ENCODE measurements around the gene TNS3.
"Not testable (repeated sequence)": the region's sequence is repeated elsewhere in the genome, so short reads cannot be mapped to it uniquely, and the experiment has no call there.

TNS3 gene

GRCh38 chr7:47268851-47269836, 312.8 kb downstream of the TNS3 start:
- no peak for TF ChIP-seq CTCF (IDR thresholded peaks at IDR 0.05; ENCODE audit: low read depth, low read length)
- no peak for DNase-seq (ENCODE audit: extremely low read depth, low read depth)

GRCh38 chr7:47267346-47267745, 314.6 kb downstream of the TNS3 start:
- DNase-seq (ENCODE audit: extremely low read depth, low read depth), result no peak

GRCh38 chr7:47266799-47267198, 315.1 kb downstream of the TNS3 start:
- TF ChIP-seq CTCF (IDR thresholded peaks at IDR 0.05; ENCODE audit: low read depth, low read length), result no peak
- DNase-seq (ENCODE audit: extremely low read depth, low read depth), result no peak

More at GRCh38 chr7:47267346-47267745, 314.6 kb downstream of the TNS3 start:
- no peak for TF ChIP-seq CTCF (IDR thresholded peaks at IDR 0.05; ENCODE audit: low read depth, low read length)

GRCh38 chr7:47266131-47266706, 315.7 kb downstream of the TNS3 start:
- DNase-seq (ENCODE audit: extremely low read depth, low read depth), result peak; percentile 30
- TF ChIP-seq CTCF (IDR thresholded peaks at IDR 0.05; ENCODE audit: low read depth, low read length), result peak; percentile 88

GRCh38 chr7:47265621-47266020, 316.3 kb downstream of the TNS3 start:
- no peak for DNase-seq (ENCODE audit: extremely low read depth, low read depth)
- TF ChIP-seq CTCF (IDR thresholded peaks at IDR 0.05; ENCODE audit: low read depth, low read length), result no peak

GRCh38 chr7:47264021-47264651, 317.8 kb downstream of the TNS3 start:
- DNase-seq (ENCODE audit: extremely low read depth, low read depth), result no peak
- no peak for TF ChIP-seq CTCF (IDR thresholded peaks at IDR 0.05; ENCODE audit: low read depth, low read length)

GRCh38 chr7:47262881-47263280, 319.0 kb downstream of the TNS3 start:
- no peak for TF ChIP-seq CTCF (IDR thresholded peaks at IDR 0.05; ENCODE audit: low read depth, low read length)
- no peak for DNase-seq (ENCODE audit: extremely low read depth, low read depth)

- not testable (repeated sequence) for DNase-seq (ENCODE audit: extremely low read depth, low read depth)
Observed at GRCh38 chr7:47262160-47262559, 319.8 kb downstream of the TNS3 start.

All from AG09319 (cell line).